H9 (cell line): ENCODE results near the gene NFATC1. TPM values are rescaled to one million over a fixed set of nuclear protein-coding genes. Genes with fewer than 3 reads are reported as not detected.

Source experiments
- DNase-seq: peaks from one replicate; pipeline ENCODE4 v3.0.0-alpha.2; 2017
- H2AFZ ChIP-seq: one replicate; pipeline ENCODE4 v1.6.1; 2013; ENCODE audit warnings: mild to moderate bottlenecking, low read length, control low read depth, moderate library complexity
- H2AK5ac ChIP-seq: 2 replicates; pipeline ENCODE4 v1.6.1; 2013; ENCODE audit warnings: low read length, control low read depth, mixed read lengths; ENCODE audit not compliant: insufficient read length
- H2BK120ac ChIP-seq: one replicate; pipeline ENCODE4 v1.6.1; 2013; ENCODE audit warnings: low read depth, mild to moderate bottlenecking, low read length, control low read depth, inconsistent platforms; ENCODE audit not compliant: poor library complexity, severe bottlenecking
- H2BK12ac ChIP-seq: 2 replicates; pipeline ENCODE4 v1.6.1; 2013; ENCODE audit warnings: low read length, control low read depth, mixed read lengths, low read depth; ENCODE audit not compliant: insufficient read length
- H2BK15ac ChIP-seq: 2 replicates; pipeline ENCODE4 v1.6.1; 2013; ENCODE audit warnings: low read depth, low read length, control low read depth
- H2BK20ac ChIP-seq: one replicate; pipeline ENCODE4 v1.6.1; 2013; ENCODE audit warnings: low read depth, mild to moderate bottlenecking, low read length, control low read depth, inconsistent platforms; ENCODE audit not compliant: poor library complexity, severe bottlenecking
- H2BK5ac ChIP-seq: 2 replicates; pipeline ENCODE4 v1.6.1; 2013; ENCODE audit warnings: low read length, control low read depth, mixed read lengths; ENCODE audit not compliant: insufficient read length
- H3K14ac ChIP-seq: 2 replicates; pipeline ENCODE4 v1.6.1; 2013; ENCODE audit warnings: low read length, control low read depth; ENCODE audit not compliant: insufficient read depth
- H3K18ac ChIP-seq: 2 replicates; pipeline ENCODE4 v1.6.1; 2013; ENCODE audit warnings: low read depth, mild to moderate bottlenecking, mixed read lengths, low read length, control low read depth; ENCODE audit not compliant: insufficient read length
- H3K23ac ChIP-seq: 2 replicates; pipeline ENCODE4 v1.6.1; 2013; ENCODE audit warnings: low read length, control low read depth, mixed read lengths, low read depth; ENCODE audit not compliant: insufficient read length
- H3K23me2 ChIP-seq: 2 replicates; pipeline ENCODE4 v1.6.1; 2013; ENCODE audit warnings: low read depth, mild to moderate bottlenecking, mixed read lengths, low read length, control low read depth; ENCODE audit not compliant: insufficient read length, poor library complexity, severe bottlenecking
- H3K27ac ChIP-seq: 2 replicates; pipeline ENCODE4 v1.5.1; 2013; ENCODE audit warnings: low read length, control low read depth, mixed read lengths, low read depth; ENCODE audit not compliant: insufficient read length
- H3K27me3 ChIP-seq: 2 replicates; pipeline ENCODE4 v1.6.1; 2013; ENCODE audit warnings: low read length, control low read depth, inconsistent platforms; ENCODE audit not compliant: insufficient read depth
- H3K4ac ChIP-seq: 2 replicates; pipeline ENCODE4 v1.6.1; 2013; ENCODE audit warnings: low read depth, mild to moderate bottlenecking, control low read depth, inconsistent platforms, low read length, moderate library complexity
- H3K4me1 ChIP-seq: 2 replicates; pipeline ENCODE4 v1.6.1; 2013; ENCODE audit warnings: low read length, control low read depth, inconsistent platforms; ENCODE audit not compliant: insufficient read depth
- H3K4me2 ChIP-seq: 2 replicates; pipeline ENCODE4 v1.6.1; 2013; ENCODE audit warnings: low read length, control low read depth, mixed read lengths; ENCODE audit not compliant: insufficient read length, insufficient read depth
- H3K56ac ChIP-seq: 2 replicates; pipeline ENCODE4 v1.6.1; 2013; ENCODE audit warnings: low read depth, mild to moderate bottlenecking, mixed read lengths, low read length, control low read depth; ENCODE audit not compliant: insufficient read length
- H3K79me1 ChIP-seq: 2 replicates; pipeline ENCODE4 v1.6.1; 2013; ENCODE audit warnings: low read depth, mild to moderate bottlenecking, moderate library complexity, low read length, control low read depth, inconsistent platforms; ENCODE audit not compliant: insufficient read depth, poor library complexity, severe bottlenecking
- H3K79me2 ChIP-seq: 2 replicates; pipeline ENCODE4 v1.6.1; 2013; ENCODE audit warnings: low read length, control low read depth, inconsistent platforms; ENCODE audit not compliant: insufficient read depth
- H3K9ac ChIP-seq: 2 replicates; pipeline ENCODE4 v1.6.1; 2013; ENCODE audit warnings: low read length, control low read depth, mixed read lengths; ENCODE audit not compliant: insufficient read length; ENCODE audit errors: extremely low read depth
- H3K9me3 ChIP-seq: one replicate; pipeline ENCODE4 v1.6.1; 2013; ENCODE audit warnings: low read depth, low read length, inconsistent platforms; ENCODE audit not compliant: control insufficient read depth
- H3T11ph ChIP-seq: one replicate; pipeline ENCODE4 v1.6.1; 2013; ENCODE audit warnings: mild to moderate bottlenecking, low read length, control low read depth, inconsistent platforms
- H4K20me1 ChIP-seq: one replicate; pipeline ENCODE4 v1.6.1; 2013; ENCODE audit not compliant: control insufficient read depth, insufficient read length, insufficient read depth
- H4K5ac ChIP-seq: 2 replicates; pipeline ENCODE4 v1.6.1; 2013; ENCODE audit warnings: low read depth, mild to moderate bottlenecking, mixed read lengths, low read length, control low read depth; ENCODE audit not compliant: insufficient read length
- H4K8ac ChIP-seq: replicated peaks from 2 replicates; pipeline ENCODE4 v1.6.1; 2013; ENCODE audit warnings: low read length, control low read depth, mixed read lengths, low read depth; ENCODE audit not compliant: insufficient read length
- H4K91ac ChIP-seq: 2 replicates; pipeline ENCODE4 v1.6.1; 2013; ENCODE audit warnings: low read depth, mild to moderate bottlenecking, moderate library complexity, mixed read lengths, low read length, control low read depth; ENCODE audit not compliant: insufficient read length
- H3K27ac Mint-ChIP-seq, 3 experiments: 2 replicates in 2 of 3; 3 replicates in 1 of 3; pipeline ENCODE4 v1.8.0; 2020 to 2021; ENCODE audit warnings: mixed read lengths in 3 of 3, mild to moderate bottlenecking in 1 of 3, moderate library complexity in 1 of 3
- H3K27me3 Mint-ChIP-seq: 2 replicates; pipeline ENCODE4 v1.8.0; 2021; ENCODE audit warnings: low read depth, mild to moderate bottlenecking, moderate library complexity, mixed read lengths
- H3K36me3 Mint-ChIP-seq, 3 experiments: 2 replicates in 2 of 3; 3 replicates in 1 of 3; pipeline ENCODE4 v1.8.0; 2020 to 2021; ENCODE audit warnings: low read depth in 3 of 3, mixed read lengths in 3 of 3; ENCODE audit not compliant: insufficient read depth in 1 of 3
- H3K4me1 Mint-ChIP-seq, 2 experiments: 2 replicates each; pipeline ENCODE4 v1.8.0; 2020; ENCODE audit warnings: mixed read lengths in 2 of 2
- H3K4me3 Mint-ChIP-seq, 2 experiments: 2 replicates in 1 of 2; 3 replicates in 1 of 2; pipeline ENCODE4 v1.8.0; 2020 to 2021; ENCODE audit warnings: mild to moderate bottlenecking in 2 of 2, mixed read lengths in 2 of 2, moderate library complexity in 1 of 2
- H3K9me3 Mint-ChIP-seq, 2 experiments: 2 replicates in 1 of 2; 3 replicates in 1 of 2; pipeline ENCODE4 v1.8.0; 2020; ENCODE audit warnings: mild to moderate bottlenecking in 2 of 2, mixed read lengths in 2 of 2, moderate library complexity in 1 of 2
- CTCF ChIP-seq: fragments of 200-600 bp; sonication (generic); conservative IDR thresholded peaks from 3 replicates; pipeline ENCODE4 v1.8.0; 2021; ENCODE audit warnings: antibody characterized with exemption, mild to moderate bottlenecking
- WGBS: extraction: QIAGEN DNeasy Blood & Tissue Kit; methylation state at CpG from one replicate; pipeline ENCODE4 v1.1.7; 2013; ENCODE audit warnings: missing lambda C conversion rate, low lambda C conversion rate, mixed read lengths; ENCODE audit not compliant: insufficient read length; ENCODE audit errors: extremely low coverage; 5-methylcytosine and 5-hydroxymethylcytosine counted together
- total RNA-seq: library from RNA; stranded (reverse); gene quantifications from 2 replicates; pipeline ENCODE4 v1.2.1, GENCODE V29; 2021

Gene NFATC1
- total RNA-seq, 1 experiment from 2014 or later: 5.5 TPM

GRCh38 chr18:79355433-79356335 lies 40.0 kb upstream of the NFATC1 start:
- no peak overlapping the region for H4K8ac ChIP-seq
- H2BK20ac ChIP-seq: no peak overlapping the region
- H2BK15ac ChIP-seq: no peak overlapping the region
- H3K14ac ChIP-seq: no peak overlapping the region
- H3K79me1 ChIP-seq: no peaks in the 10 kb centered on the region
- no peak overlapping the region for H3K4me3 Mint-ChIP-seq
- H3K4me2 ChIP-seq: no peak overlapping the region
- no peak overlapping the region for H2BK12ac ChIP-seq
- H2AFZ ChIP-seq: no peak overlapping the region
- no peak overlapping the region for H2BK120ac ChIP-seq
- H4K91ac ChIP-seq: no peak overlapping the region
- no peak overlapping the region for H3K9ac ChIP-seq
- no peaks in the 10 kb centered on the region for H4K20me1 ChIP-seq
- H3K23ac ChIP-seq: no peak overlapping the region
- H3K56ac ChIP-seq: no peak overlapping the region
- H3K18ac ChIP-seq: no peak overlapping the region
- H3K27ac ChIP-seq: no peak overlapping the region
- H3K36me3 Mint-ChIP-seq: peaks cover 3 to 12% (median 9%) of the 10 kb centered on the region in 3 experiments; a peak in 5 of 7 replicates
- H3K4me1 ChIP-seq: no peaks in the 10 kb centered on the region; the same call in 1 of the 2 replicates
- H3K27me3 Mint-ChIP-seq: no peaks in the 10 kb centered on the region
- no peaks in the 10 kb centered on the region for H3K23me2 ChIP-seq
- H3K4me1 Mint-ChIP-seq: peaks cover 3 to 6% of the 10 kb centered on the region in 2 experiments; a peak in 2 of 4 replicates
- H3K9me3 Mint-ChIP-seq: no peaks in the 10 kb centered on the region
- no peaks in the 10 kb centered on the region for H3K27me3 ChIP-seq
- no peaks in the 10 kb centered on the region for H3K9me3 ChIP-seq
- DNase-seq: no peak
- H4K5ac ChIP-seq: no peak overlapping the region
- no peak overlapping the region for H3T11ph ChIP-seq
- no peak overlapping the region for H2AK5ac ChIP-seq
- no peak overlapping the region for H3K4ac ChIP-seq
- WGBS: no CpG with 5 or more reads among the region's 26 CpGs
- H2BK5ac ChIP-seq: no peak overlapping the region
- H3K27ac Mint-ChIP-seq: no peak overlapping the region
- no peaks in the 10 kb centered on the region for H3K79me2 ChIP-seq
- TF ChIP-seq CTCF: no peak
